ENCODE results near the gene LAD1. TPM values are rescaled to one million over a fixed set of nuclear protein-coding genes. Genes with fewer than 3 reads are reported as not detected.

The LAD1 gene
- total and polyA plus RNA-seq, 2 of the 13 experiments (the other 11 are each of a cell fraction or from before 2014, with no cell fraction given): 10.8 to 65.6 TPM

- Histone ChIP-seq H2AFZ (ENCODE audit: low read length) (no peak overlapping the region), H3K27me3 (ENCODE audit: control insufficient read depth in 1 of 2, insufficient read depth in 2 of 2, low read length in 2 of 2) (no peaks in the 10 kb centered on the region), H3K4me1 (ENCODE audit: insufficient read depth, low read length) (peaks cover 68% of the 10 kb centered on the region), H4K20me1 (ENCODE audit: insufficient read depth, low read length) (peaks cover 12% of the 10 kb centered on the region), H3K36me3 (replicated peaks in 1 of 2; ENCODE audit: control insufficient read depth in 1 of 2, insufficient read depth in 2 of 2, low read length in 2 of 2) (no peaks in the 10 kb centered on the region), H3K4me3 (replicated peaks in 1 of 3; ENCODE audit: insufficient read depth in 1 of 3, low read depth in 2 of 3, low read length in 3 of 3) (peak overlapping the region; percentile 77 to 82 (median 79)), H3K79me2 (ENCODE audit: insufficient read depth, low read length) (peaks cover 28% of the 10 kb centered on the region), H3K27ac (ENCODE audit: extremely low read length, insufficient read depth, low read length) (peak overlapping the region; percentile 84), H3K9ac (ENCODE audit: insufficient read depth, low read depth, low read length) (peak overlapping the region; percentile 88), H3K9me3 (ENCODE audit: low read length) (no peaks in the 10 kb centered on the region), H3K4me2 (ENCODE audit: low read depth, low read length) (peak overlapping the region; percentile 93)
- WGBS (ENCODE audit: low lambda C conversion rate): 0% methylated on average over 13 of the region's 62 CpGs
- TSS peak; percentile 63 for BruUV-seq (replicated peaks)
- ChIA-PET POLR2A (interaction anchor here (0.6 to 1.8 kb wide), 5 partner anchors 10 to 246 kb away, joined by 3 to 8 read pairs (median 4); partner anchors contain the start of gene TMEM9), CTCF (ENCODE audit: low intra/inter-chr PET ratio, low total read pairs) (no interaction called here)
- FAIRE-seq (peak; percentile 54), ATAC-seq (peak; percentile 46), DNase-seq (ENCODE audit: low spot score) (peak; percentile 57)
- intact Hi-C loops (cut with micrococcal nuclease; ENCODE audit: unreplicated experiment) (no loop called here), in situ Hi-C loops (cut with HindIII; ENCODE audit: extremely low pct_ligation_motif_present, low pct_unique_long_range_greater_than_20kb) (no loop called here)
- TF ChIP-seq ZNF337 (CRISPR knock-in tag; IDR thresholded peaks at IDR 0.05; ENCODE audit: borderline replicate concordance, low read depth): no peak
- TF ChIP-seq ZNF710 (CRISPR knock-in tag; IDR thresholded peaks at IDR 0.05; ENCODE audit: borderline replicate concordance): no peak
- TF ChIP-seq ATF7-NPFF (CRISPR knock-in tag; IDR thresholded peaks at IDR 0.05; ENCODE audit: low read depth): peak; percentile 56; the same call in 1 of the 2 replicates
- no peak; the same call in none of the 2 replicates for TF ChIP-seq ZNF782 (CRISPR knock-in tag; IDR thresholded peaks at IDR 0.05; ENCODE audit: borderline replicate concordance)
- TF ChIP-seq HMGA1 (CRISPR knock-in tag; conservative IDR thresholded peaks at IDR 0.05): no peak
- TF ChIP-seq ZMAT3 (CRISPR knock-in tag; conservative IDR thresholded peaks at IDR 0.05): 0 out of 2 replicates have a peak, but pooled peaks have one; percentile 47
- no peak for TF ChIP-seq EZH2 (conservative IDR thresholded peaks at IDR 0.05; ENCODE audit: low read depth, low read length)
- no peak for TF ChIP-seq MEIS1 (CRISPR knock-in tag; IDR thresholded peaks at IDR 0.05; ENCODE audit: borderline replicate concordance)
- TF ChIP-seq CAMTA2 (CRISPR knock-in tag; IDR thresholded peaks at IDR 0.05; ENCODE audit: borderline replicate concordance): no peak
- TF ChIP-seq HMGXB4 (CRISPR knock-in tag; IDR thresholded peaks at IDR 0.05; ENCODE audit: borderline replicate concordance in 1 of 2, low read depth in 1 of 2): peak; percentile 41 to 87; a peak in 3 of 4 replicates
- TF ChIP-seq MED8 (CRISPR knock-in tag; IDR thresholded peaks at IDR 0.05; ENCODE audit: insufficient replicate concordance): peak; percentile 55
- no peak for TF ChIP-seq ZNF292 (CRISPR knock-in tag; IDR thresholded peaks at IDR 0.05; ENCODE audit: borderline replicate concordance, low read depth)
- no peak for TF ChIP-seq ZNF644 (CRISPR knock-in tag; IDR thresholded peaks at IDR 0.05; ENCODE audit: low read depth)
- peak; percentile 62 for TF ChIP-seq DRAP1 (CRISPR knock-in tag; IDR thresholded peaks at IDR 0.05)
- TF ChIP-seq ZNF441 (CRISPR knock-in tag; IDR thresholded peaks at IDR 0.05; ENCODE audit: borderline replicate concordance): no peak; the same call in 1 of the 2 replicates
- TF ChIP-seq ZBTB7A (CRISPR knock-in tag; IDR thresholded peaks at IDR 0.05): peak; percentile 61
- no peak for TF ChIP-seq ZNF660 (CRISPR knock-in tag; IDR thresholded peaks at IDR 0.05; ENCODE audit: borderline replicate concordance, low read depth)
- TF ChIP-seq ZMAT5 (CRISPR knock-in tag; IDR thresholded peaks at IDR 0.05; ENCODE audit: borderline replicate concordance, low read depth): no peak
- TF ChIP-seq TCF7 (IDR thresholded peaks at IDR 0.05; ENCODE audit: low read depth): no peak
Observed at GRCh38 chr1:201399352-201400126, 415 bp upstream of the LAD1 start.

Measured in HepG2 (cell line).